OCI-LY7 (cell line): Measurements from ENCODE around the gene F13A1.

Experiments
- CTCF ChIP-seq: fragments of 200-600 bp; sonication (generic); conservative IDR thresholded peaks from 2 replicates; pipeline ENCODE4 v1.5.1; 2014; ENCODE audit warnings: mild to moderate bottlenecking, antibody characterized with exemption, low read length, moderate library complexity, mixed read lengths
- EZH2phosphoT487 ChIP-seq: fragments of 200-600 bp; sonication (generic); IDR thresholded peaks from 2 replicates; pipeline ENCODE4 v1.6.1; 2018; ENCODE audit warnings: low read depth, borderline replicate concordance, mild to moderate bottlenecking, mixed run types, antibody characterized with exemption, low read length, moderate library complexity, mixed read lengths

GRCh38 chr6:6234963-6235362, 85.5 kb downstream of the F13A1 start:
- TF ChIP-seq EZH2phosphoT487 (no peak), CTCF (no peak)
